HG02973 (cell line): Measurements from ENCODE around the gene VIPR1.

ENCODE experiments used
- ATAC-seq: cut with Tn5 transposase; IDR thresholded peaks from one replicate; pipeline ENCODE4 v1.9.1; 2021; ENCODE audit warnings: moderate library complexity; ENCODE audit not compliant: unreplicated experiment

The VIPR1 gene, protein sequence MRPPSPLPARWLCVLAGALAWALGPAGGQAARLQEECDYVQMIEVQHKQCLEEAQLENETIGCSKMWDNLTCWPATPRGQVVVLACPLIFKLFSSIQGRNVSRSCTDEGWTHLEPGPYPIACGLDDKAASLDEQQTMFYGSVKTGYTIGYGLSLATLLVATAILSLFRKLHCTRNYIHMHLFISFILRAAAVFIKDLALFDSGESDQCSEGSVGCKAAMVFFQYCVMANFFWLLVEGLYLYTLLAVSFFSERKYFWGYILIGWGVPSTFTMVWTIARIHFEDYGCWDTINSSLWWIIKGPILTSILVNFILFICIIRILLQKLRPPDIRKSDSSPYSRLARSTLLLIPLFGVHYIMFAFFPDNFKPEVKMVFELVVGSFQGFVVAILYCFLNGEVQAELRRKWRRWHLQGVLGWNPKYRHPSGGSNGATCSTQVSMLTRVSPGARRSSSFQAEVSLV

DNA sequence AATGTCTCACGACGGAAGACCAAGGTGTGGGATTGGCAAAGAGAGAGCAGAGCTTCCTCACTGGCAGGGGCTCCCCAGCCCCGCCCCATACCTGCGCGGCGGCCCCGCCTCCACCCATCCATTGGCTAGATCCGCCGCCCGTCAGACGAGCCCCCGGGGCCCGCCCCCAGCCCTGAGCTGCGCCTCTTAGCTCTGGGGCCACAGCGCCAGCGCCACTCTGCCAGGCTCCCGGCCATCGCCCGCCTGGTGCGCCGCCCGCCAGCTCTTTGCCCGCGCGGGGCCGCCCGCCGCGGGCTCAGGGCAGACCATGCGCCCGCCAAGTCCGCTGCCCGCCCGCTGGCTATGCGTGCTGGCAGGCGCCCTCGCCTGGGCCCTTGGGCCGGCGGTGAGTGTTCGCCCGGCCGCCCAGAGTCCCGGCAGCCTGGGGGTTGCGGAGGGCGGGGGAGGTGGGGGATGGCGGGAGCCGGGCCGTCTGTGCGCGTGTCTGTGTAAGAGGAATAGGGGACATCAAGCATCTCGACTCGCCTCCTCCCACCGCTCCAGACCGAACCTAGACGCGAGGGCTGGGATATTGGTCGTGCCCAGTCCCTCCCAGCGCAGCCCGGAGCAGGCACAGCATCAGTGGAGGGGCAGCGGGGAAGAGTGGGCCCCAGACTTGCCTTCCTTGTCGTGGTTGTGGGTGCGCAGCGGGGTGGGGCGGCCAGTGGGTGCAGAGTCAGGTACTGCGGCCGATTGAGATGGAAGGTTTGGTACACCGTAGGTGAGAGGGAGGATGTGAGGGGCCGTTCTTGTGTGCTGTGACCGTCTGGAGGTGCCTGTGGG lies at the start of gene VIPR1:
Gene VIPR1, plus strand, starts transcription at position 215 of the 822 bp plus-strand sequence. Its CDS starts 93 bp downstream, at position 308.
- peak; percentile 89 for ATAC-seq

DNA sequence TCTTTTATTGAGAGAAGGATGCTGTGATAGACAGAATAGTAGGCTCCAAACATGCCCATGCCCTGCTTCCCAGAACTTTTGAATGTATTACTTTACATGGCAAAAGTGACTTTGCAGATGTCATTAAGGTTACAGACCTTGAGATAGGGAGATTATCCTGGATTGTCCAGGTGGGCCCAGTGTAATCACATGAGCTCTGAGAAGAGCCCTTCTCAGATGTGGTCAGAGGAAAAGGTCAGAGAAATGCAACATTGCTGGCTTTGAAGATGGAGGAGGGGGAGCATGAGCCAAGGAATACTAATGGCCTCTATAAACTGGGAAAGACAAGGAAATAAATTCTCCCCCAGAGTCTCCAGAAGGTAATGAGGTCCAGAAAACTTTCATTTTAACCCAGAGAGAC lies 46.2 kb upstream of the VIPR1 start:
- no peak for ATAC-seq

DNA sequence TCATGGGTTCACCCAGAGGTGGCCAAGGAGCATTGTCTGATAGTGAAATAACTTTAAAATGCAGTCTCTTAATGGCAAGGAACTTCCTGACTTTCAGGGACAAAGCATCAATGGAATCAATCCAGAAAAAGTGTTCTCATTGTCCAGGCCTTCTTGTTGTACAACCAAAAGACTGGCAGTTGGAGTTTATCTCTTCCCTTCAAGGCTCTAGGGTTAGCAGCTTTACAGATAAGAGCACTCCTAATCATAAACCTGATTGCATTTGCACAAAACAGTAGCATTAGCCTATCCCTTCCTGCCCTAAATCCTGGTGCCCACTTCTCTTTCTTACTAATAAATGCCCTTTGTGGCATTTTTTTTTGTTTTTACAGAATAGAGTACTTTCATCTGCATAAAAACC lies 43.3 kb upstream of the VIPR1 start:
- ATAC-seq: no peak

DNA sequence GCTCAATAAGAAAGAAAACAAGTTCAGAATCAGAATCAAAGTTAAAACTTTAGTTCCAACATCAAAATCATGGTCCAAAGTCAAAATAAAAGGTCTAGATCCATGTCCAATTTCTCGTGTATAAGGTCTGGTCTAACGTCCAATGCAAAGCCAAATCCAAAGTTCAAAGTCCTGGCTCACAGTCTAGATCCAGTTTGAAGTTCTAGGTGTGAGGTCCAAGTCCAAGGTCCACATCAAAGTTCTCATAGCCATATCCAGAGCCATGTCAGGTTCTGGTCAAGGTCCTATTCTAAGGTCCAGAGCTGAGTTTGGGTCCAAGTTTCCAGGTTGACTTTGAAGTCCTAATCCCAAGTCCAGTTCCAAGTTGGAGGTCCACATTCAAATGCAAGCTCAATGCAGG lies 40.7 kb upstream of the VIPR1 start:
- ATAC-seq: no peak

DNA sequence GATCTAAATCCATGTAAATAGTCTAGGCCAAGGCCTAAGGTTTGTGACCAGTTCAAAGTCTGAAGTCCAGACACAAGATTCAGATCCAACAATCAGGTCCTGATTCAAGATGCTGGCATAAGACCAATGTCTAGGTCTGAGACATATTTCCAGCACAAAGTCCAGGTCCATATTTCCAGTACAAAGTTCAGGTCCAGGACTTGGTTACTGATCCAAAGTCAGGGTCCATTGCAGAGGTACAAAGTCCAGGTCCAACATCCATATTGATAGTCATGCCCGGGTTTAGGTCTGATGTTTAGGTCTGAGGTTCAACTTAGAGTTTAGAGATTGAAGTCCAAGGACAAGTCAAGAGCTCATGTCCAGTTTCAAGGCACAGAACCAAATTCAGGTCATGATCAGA lies 39.4 kb upstream of the VIPR1 start:
- ATAC-seq: no peak

DNA sequence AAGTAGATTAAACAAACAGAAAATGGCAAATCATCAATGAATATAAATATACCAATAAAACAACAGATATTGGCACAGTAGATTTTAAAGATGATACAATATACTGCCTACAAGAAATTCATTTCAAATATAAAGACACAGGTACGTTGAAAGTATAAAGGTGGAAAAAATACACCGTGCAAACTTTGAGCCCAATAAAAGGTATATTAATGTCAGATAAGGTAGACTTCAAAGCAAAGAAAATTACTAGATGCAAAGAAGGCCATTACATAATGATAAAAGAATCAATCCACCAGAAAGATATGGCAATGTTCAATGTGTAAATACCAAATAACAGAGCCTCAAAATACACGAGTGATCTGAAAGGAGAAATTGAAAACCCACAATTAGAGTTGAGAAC lies 34.3 kb upstream of the VIPR1 start:
- ATAC-seq: no peak

DNA sequence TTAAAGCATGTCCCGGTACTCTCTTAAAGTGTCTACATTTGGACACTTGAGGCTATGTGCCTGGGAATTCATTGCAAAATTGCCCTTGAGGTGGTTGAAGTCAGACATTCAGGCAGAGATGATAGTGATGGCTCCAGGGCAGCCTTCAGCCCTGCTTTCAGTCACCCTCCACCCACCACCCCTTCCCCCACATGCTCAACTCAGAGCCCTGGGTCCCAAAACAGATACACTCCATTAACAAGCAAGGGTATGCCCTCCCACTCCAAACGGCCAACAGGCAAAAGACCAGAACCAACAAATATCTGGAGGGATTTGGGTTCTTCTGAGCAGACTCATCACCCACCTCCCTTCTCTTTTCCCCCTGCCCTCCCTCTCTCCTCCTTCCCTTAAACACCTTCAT lies 29.9 kb upstream of the VIPR1 start:
- ATAC-seq: no peak

DNA sequence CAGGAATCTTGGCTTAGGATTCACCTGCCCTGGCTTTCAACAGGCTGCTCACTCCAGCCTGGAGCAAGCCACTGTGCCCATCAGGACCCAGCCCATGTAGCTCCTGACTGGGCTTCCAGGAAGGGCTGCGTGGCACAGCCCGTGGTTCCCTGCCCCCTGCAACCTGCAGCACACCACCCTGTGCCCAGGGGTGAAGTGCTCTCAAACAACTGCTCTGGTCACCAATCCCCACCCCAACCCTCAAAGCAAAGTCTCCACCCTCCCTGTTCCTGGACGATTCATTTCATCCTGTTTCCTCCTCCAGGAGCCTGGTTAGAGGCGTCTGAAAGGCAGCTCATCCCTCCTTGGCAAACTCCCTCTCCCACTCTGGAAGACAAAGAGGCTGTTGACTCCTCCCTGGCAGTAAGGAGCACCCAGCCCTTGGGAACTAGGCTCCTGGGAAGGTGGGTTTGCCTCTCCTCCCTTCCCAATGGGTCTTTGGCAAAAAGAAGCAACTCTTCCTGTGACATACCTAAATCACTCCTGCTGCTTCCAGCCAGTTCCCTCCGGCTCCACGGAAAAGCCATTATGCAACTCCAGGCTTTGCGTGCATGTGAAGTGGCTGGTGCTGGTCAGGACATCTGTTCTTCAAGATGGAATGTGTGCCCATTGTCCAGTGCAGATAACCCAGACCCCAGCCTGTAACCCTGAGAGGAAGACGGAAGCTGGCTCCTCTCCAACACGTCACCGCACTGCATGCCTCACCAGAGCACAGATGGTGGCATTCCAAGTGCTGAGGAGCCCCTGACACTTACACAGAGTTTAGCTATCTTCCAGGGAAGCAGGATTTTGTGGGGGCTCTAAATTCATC lies 29.1 kb upstream of the VIPR1 start:
- no peak for ATAC-seq

DNA sequence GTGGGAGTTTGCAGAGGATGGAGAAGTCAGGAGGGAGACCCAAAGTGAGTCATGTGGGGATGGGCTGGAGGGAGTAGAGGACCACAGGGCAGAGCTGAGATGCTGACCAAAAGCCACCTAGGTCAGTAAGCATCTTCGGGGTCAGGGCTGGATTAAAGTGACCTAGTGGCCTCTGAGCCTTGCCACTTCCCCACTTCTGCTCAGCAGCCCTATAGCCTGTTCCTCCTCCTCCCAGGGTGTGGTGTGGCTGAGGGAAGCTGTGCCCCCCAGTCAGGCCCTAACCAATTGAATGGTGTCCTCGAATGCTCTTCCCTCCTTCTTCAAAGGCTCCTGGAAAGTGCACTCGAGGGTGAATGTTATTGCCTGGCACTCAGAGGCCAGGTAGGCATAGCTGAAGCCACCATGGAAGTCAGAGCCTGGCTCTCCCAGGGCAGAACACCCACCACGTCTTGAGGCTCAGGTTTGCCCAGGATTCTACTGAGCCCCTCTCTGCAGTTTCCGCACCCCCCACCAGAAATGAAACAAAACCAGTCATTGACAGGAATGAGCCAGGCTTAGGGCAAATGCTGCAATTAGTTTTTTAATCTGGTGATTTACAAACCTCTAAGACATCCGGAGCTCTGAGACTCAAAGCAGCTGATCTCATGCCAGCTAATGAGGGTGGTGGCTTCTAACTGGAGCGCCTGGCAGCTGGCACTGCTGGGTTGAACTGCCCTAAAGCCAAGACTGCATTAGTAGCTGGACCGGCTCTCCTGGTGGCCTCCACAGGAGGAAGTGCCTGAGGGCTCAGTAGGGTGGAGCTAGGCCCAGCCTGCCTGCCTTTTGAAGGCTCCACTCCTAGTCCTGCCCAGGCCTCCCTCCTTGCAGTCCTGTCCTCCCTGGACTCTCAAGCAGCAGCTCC lies 26.0 kb upstream of the VIPR1 start:
- ATAC-seq: no peak

DNA sequence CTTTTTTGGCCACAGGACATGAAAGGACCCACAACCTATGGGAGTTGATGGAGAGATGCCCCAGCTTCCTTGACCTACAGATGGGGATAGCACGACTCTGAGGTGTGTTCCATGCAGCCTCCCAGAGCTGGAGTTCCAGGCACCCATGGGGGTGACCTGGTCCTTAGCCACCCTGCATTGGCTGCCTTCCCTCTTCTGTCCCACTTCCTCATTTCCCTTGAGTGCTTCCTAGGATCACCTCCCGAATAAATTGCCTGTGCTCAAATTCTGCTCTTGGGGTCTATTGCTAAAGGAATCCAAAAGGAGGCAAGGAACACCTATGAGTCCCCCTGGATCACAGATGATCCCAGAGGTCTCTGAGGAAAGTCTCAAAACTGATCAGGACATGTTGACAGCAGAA lies 24.7 kb upstream of the VIPR1 start:
- no peak for ATAC-seq

DNA sequence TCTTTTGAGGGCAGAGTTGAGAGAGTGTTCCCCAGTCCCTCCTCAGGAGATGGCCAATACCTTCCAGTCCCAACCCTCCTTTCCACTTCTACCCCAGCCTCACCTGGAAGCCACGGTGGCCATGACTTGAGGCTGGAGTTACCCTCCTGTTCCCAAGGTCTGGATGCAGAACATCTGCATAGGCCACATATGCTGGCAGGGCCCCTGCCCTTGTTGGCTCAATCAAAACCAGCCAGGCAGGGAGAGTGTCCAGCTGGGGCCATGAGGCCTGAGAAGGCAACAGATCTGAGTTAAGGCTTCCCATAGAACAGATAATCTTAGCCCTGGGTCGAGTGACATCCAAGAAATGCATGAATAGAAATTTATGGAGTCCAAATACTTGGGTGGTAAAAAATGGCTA lies 23.6 kb upstream of the VIPR1 start:
- ATAC-seq: no peak

DNA sequence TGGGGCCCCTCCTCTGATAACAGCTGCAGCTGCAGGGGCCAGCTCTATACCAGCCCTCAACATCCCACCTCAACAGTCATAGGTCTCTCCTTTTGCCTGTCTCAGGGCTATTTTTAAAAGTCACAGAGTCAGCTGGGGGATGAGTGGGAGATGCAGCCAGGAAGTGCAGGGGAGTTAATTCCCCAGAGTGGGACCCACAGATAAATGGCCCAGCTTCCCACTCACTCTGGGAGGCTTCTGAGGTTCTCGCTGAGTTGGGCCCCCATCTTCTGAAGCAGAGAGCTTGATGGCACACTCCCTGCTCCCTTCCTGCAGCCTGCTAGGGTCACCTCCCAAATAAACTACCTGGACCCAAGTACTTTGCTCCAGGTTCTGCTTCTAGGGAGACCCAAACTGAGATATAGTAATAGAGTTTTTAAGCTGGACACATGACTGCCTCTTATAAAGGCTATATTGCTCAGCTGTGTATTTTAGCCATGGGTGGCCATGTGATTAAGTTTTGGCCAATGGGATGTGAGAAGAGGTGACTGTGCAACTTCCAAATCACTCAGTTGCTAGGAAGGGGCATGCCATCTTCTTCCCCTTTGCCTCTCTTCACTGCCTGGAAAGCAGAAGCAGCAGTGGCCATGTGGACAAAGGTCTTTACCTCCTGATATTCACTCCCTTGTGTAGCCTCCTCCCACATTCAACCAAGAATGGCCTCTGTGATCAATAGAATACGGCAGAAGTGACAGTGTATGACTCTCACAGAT lies 15.5 kb upstream of the VIPR1 start:
- no peak for ATAC-seq

DNA sequence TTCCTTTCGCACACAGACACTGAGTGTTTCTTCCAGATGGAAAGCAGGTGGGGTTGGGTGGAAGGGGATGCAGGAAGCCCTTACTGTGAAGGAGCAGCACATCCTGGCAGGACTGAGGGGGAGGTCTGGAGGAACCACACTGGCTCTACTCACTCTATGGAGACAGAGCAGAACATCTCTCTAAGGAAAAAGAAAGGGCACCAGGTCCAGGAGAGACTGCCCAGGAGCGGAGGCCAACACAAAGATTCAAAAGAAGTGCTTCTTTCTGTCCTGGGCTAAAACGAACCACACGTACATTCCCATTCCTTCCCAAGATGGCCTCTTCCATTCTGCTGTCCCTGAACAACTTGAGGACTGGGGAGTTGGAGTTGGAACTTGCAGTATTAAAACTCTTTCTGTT lies 13.8 kb upstream of the VIPR1 start:
- ATAC-seq: no peak

DNA sequence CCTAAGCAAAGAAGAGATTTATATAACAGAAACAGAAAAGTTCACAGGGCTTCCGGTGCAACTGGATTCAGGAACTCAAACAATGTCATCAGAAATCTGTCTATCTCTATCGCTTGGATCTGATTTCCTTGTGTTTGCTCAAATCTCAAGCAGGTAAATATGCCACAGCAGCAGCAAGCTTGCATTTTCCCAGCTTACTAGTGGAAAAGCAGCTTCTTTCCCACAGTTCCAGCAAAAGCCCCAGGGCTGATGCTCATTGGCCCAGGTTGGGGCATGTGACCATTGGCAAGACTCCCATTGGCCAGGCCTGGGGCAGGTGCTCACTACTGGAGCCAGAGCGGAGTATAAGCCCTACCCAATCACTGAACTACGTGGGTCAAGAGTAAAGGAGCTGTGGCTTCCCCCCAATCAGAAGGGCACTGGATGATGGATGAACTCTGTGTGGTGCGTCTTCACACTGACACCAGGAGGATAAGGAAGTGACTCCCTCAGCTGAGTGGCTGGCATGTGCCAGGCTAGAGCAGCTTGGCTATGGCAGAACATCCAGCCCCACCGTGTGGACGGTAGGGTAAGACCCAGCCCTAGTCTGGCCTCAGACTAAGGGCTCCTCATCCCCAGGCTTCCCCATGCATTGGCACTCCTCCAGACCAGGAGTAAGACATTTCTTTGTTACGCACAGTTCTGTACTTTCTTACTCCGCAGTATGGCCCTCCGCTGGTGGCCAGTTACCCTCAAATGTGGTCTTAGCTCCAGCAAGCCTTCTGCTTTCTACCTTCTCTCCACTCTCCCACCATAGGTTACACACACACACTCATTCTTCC lies 13.1 kb upstream of the VIPR1 start:
- no peak for ATAC-seq

DNA sequence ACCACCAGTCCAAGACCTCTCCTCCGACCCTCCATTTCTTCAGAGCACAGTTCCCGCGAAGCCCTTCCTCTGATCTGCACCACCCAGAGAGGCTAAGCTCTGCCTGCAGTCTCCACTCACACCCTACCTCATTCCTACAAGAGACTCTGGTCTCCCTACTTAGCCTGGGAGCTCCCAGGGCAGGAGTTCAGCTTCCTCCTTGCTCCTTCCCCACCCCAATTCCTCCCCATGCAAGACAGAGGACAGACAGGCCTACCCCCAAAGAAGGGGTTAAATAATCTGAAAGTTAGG lies 12.6 kb upstream of the VIPR1 start:
- ATAC-seq: no peak

DNA sequence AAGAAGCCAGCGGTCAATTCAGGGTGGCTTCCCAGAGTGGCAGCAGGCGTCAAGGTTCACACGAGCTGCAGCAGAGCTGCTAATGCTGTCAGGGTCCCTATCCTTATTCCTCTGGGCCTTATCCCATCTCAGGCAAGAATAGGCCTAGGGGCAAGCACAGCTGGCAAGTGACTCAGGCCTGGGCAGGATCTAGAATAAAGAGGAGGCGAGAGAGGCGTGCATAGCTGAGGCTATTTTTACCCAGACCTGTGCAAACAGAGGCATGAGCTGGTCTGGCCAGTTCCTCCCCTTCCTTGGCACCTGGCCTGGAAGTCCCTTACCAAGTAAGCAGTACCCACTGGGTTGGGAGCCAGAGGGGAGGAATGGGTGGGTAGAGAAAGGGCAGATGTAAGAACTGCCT lies 12.2 kb upstream of the VIPR1 start:
- peak; percentile 98 for ATAC-seq

DNA sequence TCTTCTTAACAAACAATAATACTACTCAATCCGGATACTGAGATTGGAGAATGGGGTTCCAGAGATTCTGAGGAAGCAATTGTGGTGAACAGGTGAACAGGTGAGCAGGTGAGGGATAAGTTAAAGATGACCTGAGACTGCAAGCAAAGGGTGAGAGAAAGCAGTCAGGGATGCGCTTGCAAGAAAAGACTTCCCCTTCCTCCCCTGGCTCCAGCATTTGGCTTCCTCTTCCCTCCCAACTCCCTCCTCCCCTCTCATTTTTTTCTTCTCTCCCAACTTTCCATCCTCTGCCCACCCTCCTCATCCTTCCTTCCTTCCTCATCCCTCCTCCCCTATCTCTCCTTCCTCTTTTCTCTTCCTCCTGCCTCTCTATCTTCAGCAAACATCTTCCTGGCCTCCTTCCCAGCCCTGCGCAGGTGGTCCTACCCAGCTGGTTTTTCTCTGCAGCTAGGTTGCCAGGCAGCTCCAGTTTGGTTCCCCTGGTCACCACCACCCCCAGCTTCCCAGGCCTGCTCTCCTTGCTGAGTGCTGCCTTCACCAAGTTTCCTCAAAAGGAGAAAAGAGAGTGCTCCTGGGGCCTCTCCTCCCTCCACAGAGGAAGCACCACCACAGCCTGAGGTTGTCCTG lies 10.4 kb upstream of the VIPR1 start:
- no peak for ATAC-seq

DNA sequence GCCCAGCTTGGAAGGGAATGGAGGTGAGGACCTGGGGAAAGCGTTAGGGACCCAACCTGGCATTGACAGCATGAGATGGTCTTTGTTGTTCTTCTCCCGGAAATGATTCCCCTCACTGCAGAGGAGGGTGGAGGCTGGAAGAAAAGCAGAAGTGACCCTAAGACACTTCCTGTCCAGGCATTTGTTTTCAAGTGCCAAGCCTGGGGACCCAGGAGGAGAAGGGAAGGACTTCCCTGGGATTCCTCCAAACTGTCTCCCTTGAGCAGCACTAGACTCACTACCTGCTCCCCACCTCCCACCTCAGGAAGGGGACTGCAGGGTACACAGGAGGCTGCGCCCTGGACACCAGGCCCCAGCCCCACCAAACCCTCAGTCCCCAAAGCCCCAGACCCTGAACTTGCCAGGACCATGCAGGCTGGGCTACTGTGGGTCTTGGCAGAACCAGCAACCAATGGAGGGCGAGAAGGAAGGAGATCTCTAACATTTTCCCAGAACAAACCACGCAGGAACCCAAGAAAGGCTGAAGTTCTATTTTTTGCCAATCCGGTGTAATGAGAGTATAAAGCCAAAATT lies 9.8 kb upstream of the VIPR1 start:
- no peak for ATAC-seq
